ENCODE results near the gene UQCR10.

The UQCR10 gene

DNA sequence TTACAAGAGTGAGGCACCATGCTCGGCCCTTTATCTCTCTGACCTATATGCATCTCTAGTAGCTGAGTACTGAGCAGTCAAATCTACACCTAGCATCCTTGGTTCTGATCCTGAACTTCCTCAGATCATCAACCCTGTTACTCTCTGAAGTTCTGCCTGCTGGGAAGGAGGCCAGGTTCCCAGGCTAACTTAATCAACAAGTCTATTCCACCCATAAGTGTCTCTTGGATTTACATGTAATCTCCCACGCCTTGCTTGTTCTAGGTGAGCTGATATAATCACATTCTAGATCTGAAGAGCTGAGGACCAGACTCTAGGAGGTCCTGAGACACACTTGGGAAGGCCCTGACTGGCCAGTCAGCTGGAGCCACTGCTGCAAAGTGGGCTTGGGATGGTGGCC lies 25.2 kb upstream of the UQCR10 start:
- no peak overlapping the region for H3K4me2 ChIP-seq (ENCODE audit: low read length)
- H3K36me3 ChIP-seq (replicated peaks; ENCODE audit: low read depth, low read length) = no peaks in the 10 kb centered on the region
- no peak overlapping the region for H3K4me3 ChIP-seq (ENCODE audit: low read length)
- no peaks in the 10 kb centered on the region for H3K27me3 ChIP-seq (ENCODE audit: low read depth, low read length)
- no peaks in the 10 kb centered on the region for H3K9me3 ChIP-seq (ENCODE audit: insufficient read depth, low read length)
- no peaks in the 10 kb centered on the region for H3K79me2 ChIP-seq (ENCODE audit: low read length)
- no peaks in the 10 kb centered on the region for H3K4me1 ChIP-seq (ENCODE audit: low read length)
- no peak overlapping the region for H3K9ac ChIP-seq (ENCODE audit: low read length)
- TF ChIP-seq, protein P1, sequence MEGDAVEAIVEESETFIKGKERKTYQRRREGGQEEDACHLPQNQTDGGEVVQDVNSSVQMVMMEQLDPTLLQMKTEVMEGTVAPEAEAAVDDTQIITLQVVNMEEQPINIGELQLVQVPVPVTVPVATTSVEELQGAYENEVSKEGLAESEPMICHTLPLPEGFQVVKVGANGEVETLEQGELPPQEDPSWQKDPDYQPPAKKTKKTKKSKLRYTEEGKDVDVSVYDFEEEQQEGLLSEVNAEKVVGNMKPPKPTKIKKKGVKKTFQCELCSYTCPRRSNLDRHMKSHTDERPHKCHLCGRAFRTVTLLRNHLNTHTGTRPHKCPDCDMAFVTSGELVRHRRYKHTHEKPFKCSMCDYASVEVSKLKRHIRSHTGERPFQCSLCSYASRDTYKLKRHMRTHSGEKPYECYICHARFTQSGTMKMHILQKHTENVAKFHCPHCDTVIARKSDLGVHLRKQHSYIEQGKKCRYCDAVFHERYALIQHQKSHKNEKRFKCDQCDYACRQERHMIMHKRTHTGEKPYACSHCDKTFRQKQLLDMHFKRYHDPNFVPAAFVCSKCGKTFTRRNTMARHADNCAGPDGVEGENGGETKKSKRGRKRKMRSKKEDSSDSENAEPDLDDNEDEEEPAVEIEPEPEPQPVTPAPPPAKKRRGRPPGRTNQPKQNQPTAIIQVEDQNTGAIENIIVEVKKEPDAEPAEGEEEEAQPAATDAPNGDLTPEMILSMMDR (IDR thresholded peaks at IDR 0.05; ENCODE audit: low read depth, low read length) = no peak
- TF ChIP-seq EZH2phosphoT487 (IDR thresholded peaks at IDR 0.05; ENCODE audit: low read depth) = no peak
- H4K20me1 ChIP-seq (ENCODE audit: insufficient read depth, low read length) = no peaks in the 10 kb centered on the region
- no peak overlapping the region for H2AFZ ChIP-seq (ENCODE audit: low read depth, low read length)
- H3K27ac ChIP-seq (ENCODE audit: low read length) = no peak overlapping the region

DNA sequence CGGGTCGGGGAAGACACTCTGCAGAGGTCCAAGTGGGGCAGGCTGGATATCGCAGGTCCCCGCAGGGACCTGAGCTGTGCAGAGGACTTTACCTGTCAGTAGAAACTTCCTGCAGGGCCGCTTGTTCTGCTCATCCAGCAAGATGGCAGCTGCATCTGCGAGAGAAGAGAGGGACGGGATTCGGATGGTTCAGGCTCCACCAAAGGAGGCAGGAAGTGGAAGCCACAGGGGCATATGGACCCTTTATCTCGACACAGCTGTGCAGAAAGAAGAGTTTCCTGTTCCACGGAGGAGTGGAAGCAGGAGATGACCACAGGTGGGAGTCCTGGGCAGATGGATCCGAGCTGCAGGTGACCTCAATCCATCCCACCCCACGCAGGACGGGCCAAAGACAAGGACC lies 24.8 kb upstream of the UQCR10 start:
- Histone ChIP-seq H2AFZ (ENCODE audit: low read depth, low read length) (no peak overlapping the region), H3K9me3 (ENCODE audit: insufficient read depth, low read length) (no peaks in the 10 kb centered on the region), H3K4me3 (ENCODE audit: low read length) (no peak overlapping the region), H4K20me1 (ENCODE audit: insufficient read depth, low read length) (0 out of 2 replicates have a peak, but pooled peaks cover under 1% of the 10 kb centered on the region), H3K36me3 (replicated peaks; ENCODE audit: low read depth, low read length) (no peaks in the 10 kb centered on the region), H3K27ac (ENCODE audit: low read length) (no peak overlapping the region), H3K4me1 (ENCODE audit: low read length) (no peaks in the 10 kb centered on the region), H3K79me2 (ENCODE audit: low read length) (no peaks in the 10 kb centered on the region), H3K4me2 (ENCODE audit: low read length) (no peak overlapping the region), H3K9ac (ENCODE audit: low read length) (no peak overlapping the region), H3K27me3 (ENCODE audit: low read depth, low read length) (no peaks in the 10 kb centered on the region)
- no peak for TF ChIP-seq EZH2phosphoT487 (IDR thresholded peaks at IDR 0.05; ENCODE audit: low read depth)
- TF ChIP-seq, protein P1 (IDR thresholded peaks at IDR 0.05; ENCODE audit: low read depth, low read length) = no peak

DNA sequence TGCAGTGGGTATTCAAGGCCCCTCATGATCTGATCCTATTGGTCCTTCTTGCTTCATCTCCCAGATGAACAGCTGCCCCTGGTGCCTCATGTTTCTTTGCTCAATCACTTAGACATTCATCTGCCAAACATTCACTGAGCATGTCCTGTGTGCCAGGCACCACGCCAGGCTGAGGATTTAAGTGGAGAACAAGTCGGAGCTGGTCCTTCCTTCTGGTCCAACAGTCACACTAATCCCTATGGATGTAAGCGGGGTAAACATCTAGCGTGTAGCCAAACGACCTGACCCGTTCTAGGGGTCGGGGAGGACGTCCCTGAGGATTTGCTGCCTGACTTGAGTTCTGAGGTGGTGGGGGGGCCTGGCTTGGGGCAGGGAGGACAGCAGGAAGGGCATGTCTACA lies 22.3 kb upstream of the UQCR10 start:
- H2AFZ ChIP-seq (ENCODE audit: low read depth, low read length) = no peak overlapping the region
- peaks cover 4% of the 10 kb centered on the region for H3K36me3 ChIP-seq (replicated peaks; ENCODE audit: low read depth, low read length)
- no peaks in the 10 kb centered on the region for H3K27me3 ChIP-seq (ENCODE audit: low read depth, low read length)
- peaks cover 21% of the 10 kb centered on the region for H3K4me1 ChIP-seq (ENCODE audit: low read length)
- H3K4me3 ChIP-seq (ENCODE audit: low read length) = no peak overlapping the region
- no peak overlapping the region for H3K27ac ChIP-seq (ENCODE audit: low read length)
- no peak for TF ChIP-seq EZH2phosphoT487 (IDR thresholded peaks at IDR 0.05; ENCODE audit: low read depth)
- TF ChIP-seq, protein P1 (IDR thresholded peaks at IDR 0.05; ENCODE audit: low read depth, low read length) = no peak
- no peaks in the 10 kb centered on the region for H3K79me2 ChIP-seq (ENCODE audit: low read length)
- H3K9ac ChIP-seq (ENCODE audit: low read length) = no peak overlapping the region
- H4K20me1 ChIP-seq (ENCODE audit: insufficient read depth, low read length) = peaks cover 11% of the 10 kb centered on the region; the same call in 1 of the 2 replicates
- no peaks in the 10 kb centered on the region for H3K9me3 ChIP-seq (ENCODE audit: insufficient read depth, low read length)
- H3K4me2 ChIP-seq (ENCODE audit: low read length) = no peak overlapping the region

DNA sequence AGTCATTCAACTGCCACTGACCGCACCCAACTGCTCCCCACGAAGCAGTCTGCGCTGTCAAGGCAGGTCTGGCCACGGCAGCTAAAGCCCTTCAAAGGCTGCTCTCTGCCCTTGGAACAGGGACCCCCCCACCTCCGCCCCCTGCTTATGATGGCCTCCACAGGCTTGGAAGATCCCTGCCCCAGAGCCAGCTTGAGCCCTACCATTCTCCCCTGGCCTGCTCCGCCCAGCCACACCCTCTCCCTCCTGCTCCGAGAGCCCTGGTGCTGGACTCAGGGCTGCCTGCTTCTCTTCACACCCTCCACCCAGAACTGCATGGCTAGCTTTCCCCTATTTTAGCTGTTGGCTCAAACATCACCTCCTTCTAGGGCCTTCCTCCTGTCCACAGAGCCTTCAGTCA lies 19.3 kb upstream of the UQCR10 start:
- Histone ChIP-seq H3K36me3 (replicated peaks; ENCODE audit: low read depth, low read length) (peaks cover 8% of the 10 kb centered on the region), H3K79me2 (ENCODE audit: low read length) (no peaks in the 10 kb centered on the region), H3K27me3 (ENCODE audit: low read depth, low read length) (no peaks in the 10 kb centered on the region), H3K9ac (ENCODE audit: low read length) (no peak overlapping the region), H3K4me3 (ENCODE audit: low read length) (no peak overlapping the region), H3K9me3 (ENCODE audit: insufficient read depth, low read length) (no peaks in the 10 kb centered on the region), H2AFZ (ENCODE audit: low read depth, low read length) (no peak overlapping the region), H3K4me2 (ENCODE audit: low read length) (peak overlapping the region; percentile 63), H4K20me1 (ENCODE audit: insufficient read depth, low read length) (peaks cover 11% of the 10 kb centered on the region; the same call in 1 of the 2 replicates), H3K27ac (ENCODE audit: low read length) (no peak overlapping the region), H3K4me1 (ENCODE audit: low read length) (peaks cover 21% of the 10 kb centered on the region)
- TF ChIP-seq, protein P1 (IDR thresholded peaks at IDR 0.05; ENCODE audit: low read depth, low read length) = no peak
